OCI-M2 (cell line): ENCODE measurements around the gene RGS12.

ENCODE experiments used
- DNase-seq: peaks from one replicate; lab custom pipeline; 2025; ENCODE audit not compliant: unreplicated experiment; lab: John Stamatoyannopoulos, UW

Gene RGS12

GRCh38 chr4:3311095-3311372 lies 18.2 kb downstream of the RGS12 start:
- no peak for DNase-seq

- DNase-seq = no peak
Measured at GRCh38 chr4:3311489-3312171, 18.8 kb downstream of the RGS12 start.

GRCh38 chr4:3312362-3312761 lies 19.5 kb downstream of the RGS12 start:
- DNase-seq = no peak

GRCh38 chr4:3313139-3313538 lies 20.3 kb downstream of the RGS12 start:
- DNase-seq = no peak

- no peak for DNase-seq
Measured at GRCh38 chr4:3313556-3314228, 20.9 kb downstream of the RGS12 start.

GRCh38 chr4:3314706-3315260 lies 22.0 kb downstream of the RGS12 start:
- no peak for DNase-seq

GRCh38 chr4:3315566-3315965 lies 22.7 kb downstream of the RGS12 start:
- no peak for DNase-seq

- DNase-seq = no peak
Measured at GRCh38 chr4:3316146-3316545, 23.3 kb downstream of the RGS12 start.

- no peak for DNase-seq
Measured at GRCh38 chr4:3317011-3317655, 24.3 kb downstream of the RGS12 start.

- DNase-seq = no peak
Measured at GRCh38 chr4:3317656-3318211, 24.9 kb downstream of the RGS12 start.

- DNase-seq = no peak
Measured at GRCh38 chr4:3318561-3319021, 25.8 kb downstream of the RGS12 start.

GRCh38 chr4:3320361-3321023 lies 27.7 kb downstream of the RGS12 start:
- DNase-seq = no peak

GRCh38 chr4:3321295-3321889 lies 28.6 kb downstream of the RGS12 start:
- no peak for DNase-seq

GRCh38 chr4:3322059-3322550 lies 29.3 kb downstream of the RGS12 start:
- no peak for DNase-seq

- DNase-seq = no peak
Measured at GRCh38 chr4:3323071-3323481, 30.3 kb downstream of the RGS12 start.

GRCh38 chr4:3324093-3324815 lies 31.4 kb downstream of the RGS12 start:
- DNase-seq = no peak

- DNase-seq = no peak
Measured at GRCh38 chr4:3328814-3329663, 36.2 kb downstream of the RGS12 start.

- DNase-seq = no peak
Measured at GRCh38 chr4:3329887-3330286, 37.1 kb downstream of the RGS12 start.

- no peak for DNase-seq
Measured at GRCh38 chr4:3330707-3331106, 37.9 kb downstream of the RGS12 start.
